Measurements from ENCODE around the gene LAIR2.

The LAIR2 gene

GRCh38 chr19:54502518-54503048, at the start of gene LAIR2:
Gene LAIR2 (plus strand): TSS chr19:54502831. CDS start chr19:54502919, 88 bp downstream.
- no peak within 1 kb of the TSS for H3K9ac ChIP-seq (ENCODE audit: insufficient read length)

GRCh38 chr19:54453921-54454780, 48.5 kb upstream of the LAIR2 start:
- DNase-seq (ENCODE audit: low read depth, low spot score): no peak
- Histone ChIP-seq H3K9ac (ENCODE audit: insufficient read length) (no peak overlapping the region), H3K9me3 (ENCODE audit: low read depth, low read length) (no peaks in the 10 kb centered on the region), H3K36me3 (ENCODE audit: insufficient read depth, low read length) (peaks cover 83% of the 10 kb centered on the region), H3K27ac (no peak overlapping the region), H3K4me3 (no peak overlapping the region)
- TF ChIP-seq EZH2 (IDR thresholded peaks at IDR 0.05) (no peak), POLR2AphosphoS5 (IDR thresholded peaks at IDR 0.05; ENCODE audit: borderline replicate concordance, low read depth, low read length) (no peak), FOXP2 (optimal IDR thresholded peaks at IDR 0.05; ENCODE audit: control extremely low read depth, extremely low read length, insufficient read depth) (no peak)

More at GRCh38 chr19:54502518-54503048, at the start of gene LAIR2:
- DNase-seq (ENCODE audit: low read depth, low spot score): no peak
- H3K9me3 ChIP-seq (ENCODE audit: low read depth, low read length): no peaks in the 10 kb centered on the region
- H3K36me3 ChIP-seq (ENCODE audit: insufficient read depth, low read length): no peaks in the 10 kb centered on the region
- TF ChIP-seq POLR2AphosphoS5 (IDR thresholded peaks at IDR 0.05; ENCODE audit: borderline replicate concordance, low read depth, low read length) (no peak), FOXP2 (optimal IDR thresholded peaks at IDR 0.05; ENCODE audit: control extremely low read depth, extremely low read length, insufficient read depth) (no peak), EZH2 (IDR thresholded peaks at IDR 0.05) (no peak)
- H3K4me3 ChIP-seq: no peak within 1 kb of the TSS
- no peak within 1 kb of the TSS for H3K27ac ChIP-seq

GRCh38 chr19:54454781-54455675, 47.6 kb upstream of the LAIR2 start:
- H3K4me3 ChIP-seq: no peak overlapping the region
- peaks cover 89% of the 10 kb centered on the region for H3K36me3 ChIP-seq (ENCODE audit: insufficient read depth, low read length)
- H3K27ac ChIP-seq: no peak overlapping the region

GRCh38 chr19:54455786-54456422, 46.7 kb upstream of the LAIR2 start:
- Histone ChIP-seq H3K36me3 (ENCODE audit: insufficient read depth, low read length) (peaks cover 91% of the 10 kb centered on the region), H3K9ac (ENCODE audit: insufficient read length) (no peak overlapping the region), H3K4me3 (no peak overlapping the region), H3K27ac (no peak overlapping the region), H3K9me3 (ENCODE audit: low read depth, low read length) (no peaks in the 10 kb centered on the region)
- TF ChIP-seq FOXP2 (optimal IDR thresholded peaks at IDR 0.05; ENCODE audit: control extremely low read depth, extremely low read length, insufficient read depth) (no peak), EZH2 (IDR thresholded peaks at IDR 0.05) (no peak), POLR2AphosphoS5 (IDR thresholded peaks at IDR 0.05; ENCODE audit: borderline replicate concordance, low read depth, low read length) (no peak)
- no peak for DNase-seq (ENCODE audit: low read depth, low spot score)

More at GRCh38 chr19:54454781-54455675, 47.6 kb upstream of the LAIR2 start:
- no peak for TF ChIP-seq FOXP2 (optimal IDR thresholded peaks at IDR 0.05; ENCODE audit: control extremely low read depth, extremely low read length, insufficient read depth)
- TF ChIP-seq EZH2 (IDR thresholded peaks at IDR 0.05): no peak
- no peak; the same call in 1 of the 2 replicates for TF ChIP-seq POLR2AphosphoS5 (IDR thresholded peaks at IDR 0.05; ENCODE audit: borderline replicate concordance, low read depth, low read length)
- DNase-seq (ENCODE audit: low read depth, low spot score): no peak
- Histone ChIP-seq H3K9me3 (ENCODE audit: low read depth, low read length) (no peaks in the 10 kb centered on the region), H3K9ac (ENCODE audit: insufficient read length) (no peak overlapping the region)

- no peaks in the 10 kb centered on the region for H3K9me3 ChIP-seq (ENCODE audit: low read depth, low read length)
- H3K27ac ChIP-seq: no peak overlapping the region
- DNase-seq (ENCODE audit: low read depth, low spot score): no peak
- no peak overlapping the region for H3K4me3 ChIP-seq
- TF ChIP-seq POLR2AphosphoS5 (IDR thresholded peaks at IDR 0.05; ENCODE audit: borderline replicate concordance, low read depth, low read length) (no peak; the same call in 1 of the 2 replicates), FOXP2 (optimal IDR thresholded peaks at IDR 0.05; ENCODE audit: control extremely low read depth, extremely low read length, insufficient read depth) (no peak), EZH2 (IDR thresholded peaks at IDR 0.05) (no peak)
- H3K36me3 ChIP-seq (ENCODE audit: insufficient read depth, low read length): peaks cover 88% of the 10 kb centered on the region
- H3K9ac ChIP-seq (ENCODE audit: insufficient read length): no peak overlapping the region
These were observed 45.9 kb upstream of the LAIR2 start for GRCh38 chr19:54456423-54457373.

GRCh38 chr19:54457773-54458647, 44.6 kb upstream of the LAIR2 start:
- DNase-seq (ENCODE audit: low read depth, low spot score): no peak
- Histone ChIP-seq H3K27ac (no peak overlapping the region), H3K4me3 (no peak overlapping the region), H3K9me3 (ENCODE audit: low read depth, low read length) (no peaks in the 10 kb centered on the region), H3K36me3 (ENCODE audit: insufficient read depth, low read length) (peaks cover 82% of the 10 kb centered on the region), H3K9ac (ENCODE audit: insufficient read length) (no peak overlapping the region)
- TF ChIP-seq POLR2AphosphoS5 (IDR thresholded peaks at IDR 0.05; ENCODE audit: borderline replicate concordance, low read depth, low read length) (no peak), FOXP2 (optimal IDR thresholded peaks at IDR 0.05; ENCODE audit: control extremely low read depth, extremely low read length, insufficient read depth) (no peak), EZH2 (IDR thresholded peaks at IDR 0.05) (no peak)

Measured in SK-N-MC (cell line).